Stimulated activated CD8-positive, alpha-beta memory T cell treated with anti-CD3 and anti-CD28 coated beads, Interleukin-12 subunit alpha, Interleukin-12 subunit beta, amount 100 ng/mL, for 24 hours (primary cell): Measurements from ENCODE around the gene SLTM.
"Not testable (repeated sequence)": the region's sequence is repeated elsewhere in the genome, so short reads cannot be mapped to it uniquely, and the experiment has no call there.

ENCODE experiments used
- DNase-seq: peaks from one replicate; pipeline ENCODE4 v3.0.0-alpha.2; 2020; ENCODE audit errors: extremely low read depth

SLTM gene

DNA sequence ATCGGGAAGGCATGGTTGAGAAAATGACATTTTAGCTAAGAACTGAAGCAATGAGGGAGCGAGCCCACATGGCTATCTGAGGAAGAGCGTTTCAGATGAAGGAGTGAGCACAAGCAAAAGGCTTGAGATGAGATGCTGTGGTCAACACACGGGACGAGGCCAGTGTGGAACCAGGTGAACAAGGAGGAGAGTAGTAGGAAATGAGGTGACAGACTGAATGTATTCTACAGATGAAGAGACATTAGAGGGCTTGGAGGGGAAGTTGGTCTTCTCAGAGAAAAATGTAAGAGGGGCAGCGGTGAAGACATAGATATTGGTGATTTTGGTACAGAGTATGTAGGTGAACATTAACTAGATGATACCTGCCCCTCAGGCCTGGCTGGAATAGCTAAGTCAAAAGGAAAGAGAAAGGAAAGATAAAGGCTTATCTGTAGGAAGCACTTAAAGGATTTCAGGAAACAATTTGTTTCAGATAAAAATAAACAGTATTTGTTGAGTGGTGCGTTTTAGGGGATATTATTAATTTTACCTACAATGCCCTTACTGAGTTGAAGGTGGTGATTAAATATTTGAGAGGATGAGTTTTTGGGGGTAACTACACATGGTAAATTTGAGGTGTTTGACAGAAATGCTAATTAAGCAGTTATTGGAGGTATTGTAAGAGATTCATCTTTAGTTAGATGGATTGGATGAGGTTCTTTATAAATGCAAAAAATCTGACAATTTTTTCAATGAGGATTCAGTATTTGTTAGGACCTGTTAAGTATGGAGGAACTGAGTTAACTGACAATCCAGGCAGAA is 57.0 kb downstream of the SLTM start:
- DNase-seq, result no peak

GRCh38 chr15:58875343-58875742 is 58.1 kb downstream of the SLTM start:
- DNase-seq, result no peak

DNA sequence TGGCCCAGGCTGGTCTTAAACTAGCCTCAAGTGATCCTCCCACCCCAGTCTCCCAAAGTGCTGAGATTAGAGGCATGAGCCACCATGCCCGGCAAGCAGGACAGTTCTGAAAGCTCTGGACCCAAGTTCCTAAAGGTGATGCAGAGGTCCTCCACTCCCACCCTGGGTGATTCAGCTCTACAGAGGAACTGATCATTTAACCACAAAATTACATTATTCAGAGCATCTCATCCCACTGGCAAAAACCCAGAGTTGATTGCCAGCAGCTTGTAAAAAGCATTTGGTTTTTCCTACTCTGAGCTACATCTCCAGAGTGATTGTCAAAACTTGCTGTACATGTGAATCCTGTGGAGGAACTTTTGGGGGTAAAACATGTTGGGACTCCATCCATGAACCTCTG is 60.2 kb downstream of the SLTM start:
- no peak for DNase-seq

DNA sequence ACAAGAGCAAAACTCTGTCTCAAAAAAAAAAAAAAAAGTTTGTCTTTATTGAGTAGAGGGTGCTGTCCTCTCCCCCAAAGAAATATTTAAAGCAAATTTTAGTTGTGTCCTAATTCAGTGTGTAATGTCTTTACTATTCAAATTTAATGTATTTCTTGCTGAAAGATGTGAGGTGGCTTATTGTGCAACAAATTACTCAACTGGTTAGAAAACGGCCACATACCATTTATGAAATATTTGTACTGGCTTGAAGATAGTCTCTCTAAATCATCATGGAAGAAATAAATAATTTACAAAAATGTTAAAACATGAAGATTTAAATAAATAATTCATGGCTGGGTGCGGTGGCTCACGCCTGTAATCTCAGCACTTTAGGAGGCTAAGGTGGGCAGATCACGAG is 63.0 kb downstream of the SLTM start:
- DNase-seq, result no peak

- DNase-seq, result no peak
Measured at GRCh38 chr15:58867926-58868325, 65.6 kb downstream of the SLTM start.

GRCh38 chr15:58865425-58865880 is 68.0 kb downstream of the SLTM start:
- DNase-seq, result no peak

DNA sequence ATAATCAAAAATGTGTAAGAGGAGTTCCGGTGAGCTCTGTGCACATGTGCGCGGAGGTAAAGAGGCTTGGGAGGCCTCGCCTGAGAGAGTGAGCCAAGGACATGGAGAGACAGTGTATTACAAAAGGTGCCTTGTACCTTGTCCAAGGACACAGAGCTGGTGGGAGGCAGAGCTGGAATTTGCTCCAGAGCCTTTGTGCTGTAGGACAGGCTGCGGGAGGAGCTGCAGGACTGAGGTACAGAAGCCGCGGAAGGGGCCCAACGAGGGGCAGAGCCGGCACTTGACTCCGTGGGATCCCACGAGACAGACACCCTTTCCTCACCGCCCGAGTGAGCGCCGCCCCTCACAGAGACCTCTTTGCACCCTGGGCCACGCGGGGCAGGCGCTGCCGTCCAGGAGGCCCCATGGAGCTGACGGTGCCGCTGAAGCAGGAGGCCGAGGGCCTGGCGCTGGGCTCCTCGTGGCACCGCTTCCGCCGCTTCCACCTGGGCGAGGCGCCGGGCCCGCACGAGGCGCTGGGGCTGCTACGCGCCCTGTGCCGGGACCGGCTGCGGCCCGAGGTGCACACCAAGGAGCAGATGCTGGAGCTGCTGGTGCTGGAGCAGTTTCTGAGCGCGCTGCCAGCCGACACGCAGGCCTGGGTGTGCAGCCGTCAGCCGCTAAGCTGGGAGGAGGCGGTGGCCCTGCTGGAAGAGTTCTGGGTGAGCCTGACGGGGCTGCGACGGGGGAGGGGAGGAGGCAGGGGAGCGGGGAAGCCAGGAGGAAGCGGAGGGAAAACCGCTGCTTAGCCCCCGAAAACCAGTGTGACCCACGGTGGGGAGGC is 68.7 kb downstream of the SLTM start:
- DNase-seq, result no peak

DNA sequence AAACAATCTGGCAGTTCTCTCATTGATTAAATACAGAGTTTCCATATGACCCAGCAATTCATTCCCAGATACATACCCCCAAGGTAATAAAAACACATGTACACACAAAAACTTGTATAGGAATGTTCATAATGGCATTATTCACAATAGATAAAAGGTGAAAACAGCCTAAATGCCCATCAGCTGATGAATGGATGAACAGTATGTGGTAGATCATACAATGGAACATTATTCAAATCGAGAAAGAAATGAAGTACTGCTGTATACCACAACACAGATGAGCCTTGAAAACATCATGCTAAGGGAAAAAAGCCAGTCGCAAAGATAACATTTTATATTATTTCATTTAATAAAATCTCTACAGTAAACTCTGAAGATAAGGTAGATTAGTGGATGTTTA is 71.2 kb downstream of the SLTM start:
- DNase-seq, result no peak

DNA sequence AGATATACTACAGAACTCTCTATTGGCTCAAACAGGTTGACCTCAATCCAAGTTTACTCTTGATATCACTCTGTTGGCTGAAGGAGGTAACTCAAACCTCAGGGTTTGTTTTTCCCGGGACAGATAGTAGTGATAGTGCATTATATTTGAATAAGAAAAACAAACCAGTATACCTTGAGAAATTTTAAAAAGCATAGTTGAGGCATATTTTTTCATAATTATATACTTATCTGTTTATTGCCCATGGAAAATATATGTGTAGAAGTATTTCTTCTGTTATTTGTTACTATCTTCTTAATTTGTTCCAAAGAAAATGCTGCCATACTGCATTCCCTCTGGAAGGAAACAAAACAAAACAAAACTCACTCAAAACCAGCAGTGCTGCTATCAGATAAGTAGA is 76.9 kb downstream of the SLTM start:
- not testable (repeated sequence) for DNase-seq

GRCh38 chr15:58856086-58856485 is 77.4 kb downstream of the SLTM start:
- no peak for DNase-seq

DNA sequence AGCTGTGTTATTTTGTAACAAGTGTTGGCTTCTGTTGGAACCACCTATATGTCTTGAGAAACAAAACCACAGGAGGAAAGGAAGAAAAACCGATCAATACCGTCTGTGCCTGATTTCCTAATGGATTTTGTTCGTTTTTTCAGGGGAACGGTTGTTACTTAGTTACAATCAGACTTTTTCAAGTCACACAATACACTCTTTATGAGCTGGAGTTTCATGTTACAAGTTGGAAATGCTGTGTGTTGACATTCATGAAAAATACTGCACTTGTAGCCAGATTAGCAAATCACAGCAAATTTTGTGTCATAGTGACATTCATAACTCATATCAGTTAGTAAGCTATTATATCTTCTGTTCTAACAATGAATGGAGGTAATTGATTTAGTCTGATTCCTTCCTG is 78.9 kb downstream of the SLTM start:
- DNase-seq, result no peak

DNA sequence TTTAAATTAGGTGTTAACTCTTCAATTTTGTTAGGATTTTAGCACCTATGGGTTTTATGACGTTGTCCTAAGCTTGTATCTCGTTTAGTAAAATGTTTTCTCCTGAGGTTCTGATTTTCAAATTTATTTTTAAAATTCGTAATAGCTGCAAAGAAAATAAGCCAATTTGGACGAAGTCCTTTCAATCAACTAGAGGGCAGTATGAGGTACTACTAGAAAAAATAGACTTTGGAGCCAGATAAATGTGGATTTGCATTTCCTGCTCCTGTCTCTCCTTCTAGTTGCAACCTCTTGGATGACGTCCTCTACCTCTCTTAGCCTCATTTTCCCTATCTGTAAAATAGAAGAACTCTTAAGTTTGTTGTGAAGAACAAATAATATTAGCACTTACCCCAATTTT is 81.1 kb downstream of the SLTM start:
- no peak for DNase-seq

GRCh38 chr15:58851205-58851604 is 82.3 kb downstream of the SLTM start:
- DNase-seq, result not testable (repeated sequence)

GRCh38 chr15:58842713-58843396 is 90.6 kb downstream of the SLTM start:
- no peak for DNase-seq

- no peak for DNase-seq
Measured at GRCh38 chr15:58840048-58840447, 93.4 kb downstream of the SLTM start.

- DNase-seq, result no peak
Measured at GRCh38 chr15:58839485-58839884, 94.0 kb downstream of the SLTM start.

DNA sequence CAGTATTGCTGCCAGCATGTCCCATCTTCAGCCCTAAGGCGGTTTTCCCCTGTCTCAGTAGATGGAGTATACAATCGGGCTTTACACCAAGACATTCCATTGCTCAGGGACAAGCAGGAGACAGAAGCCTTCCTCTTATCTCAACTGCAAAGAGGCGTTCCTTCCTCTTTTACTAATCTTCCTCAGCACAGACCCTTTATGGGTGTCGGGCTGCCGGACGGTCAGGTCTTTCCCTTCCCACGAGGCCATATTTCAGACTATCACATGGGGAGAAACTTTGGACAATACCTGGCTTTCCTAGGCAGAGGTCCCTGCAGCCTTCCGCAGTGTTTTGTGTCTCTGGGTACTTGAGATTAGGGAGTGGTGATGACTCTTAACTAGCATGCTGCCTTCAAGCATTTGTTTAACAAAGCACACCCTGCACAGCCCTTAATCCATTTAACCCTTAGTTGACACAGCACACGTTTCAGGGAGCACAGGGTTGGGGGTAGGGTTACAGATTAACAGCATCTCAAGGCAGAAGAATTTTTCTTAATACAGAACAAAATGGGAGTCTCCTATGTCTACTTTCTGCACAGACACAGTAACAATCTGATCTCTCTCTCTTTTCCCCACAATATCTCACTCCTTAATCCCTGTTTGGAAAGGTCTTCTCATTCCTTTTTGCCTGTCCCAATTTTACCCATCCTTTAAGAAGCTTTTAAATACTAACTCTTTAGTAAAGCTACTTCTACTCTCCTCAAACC is 99.6 kb downstream of the SLTM start:
- DNase-seq, result not testable (repeated sequence)

DNA sequence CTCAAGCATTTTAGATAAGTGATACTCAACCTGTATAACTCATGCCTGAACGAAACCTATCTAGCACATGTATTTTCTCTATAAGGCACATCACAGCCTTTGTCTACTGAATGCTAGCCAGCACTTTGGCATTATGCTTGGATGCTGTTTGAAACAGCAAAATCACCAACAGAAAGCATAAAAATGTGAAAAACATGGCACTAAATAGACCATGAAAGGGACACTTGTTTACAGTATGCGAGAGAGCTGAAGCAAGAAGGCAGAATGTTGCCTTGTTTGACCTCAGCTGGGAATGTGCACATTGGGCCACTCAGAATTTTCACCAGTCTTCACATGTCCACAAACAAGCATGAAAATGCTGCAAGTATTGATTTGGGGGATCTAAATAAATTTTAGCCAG is 102.9 kb downstream of the SLTM start:
- no peak for DNase-seq
